SU-DHL-6 (cell line): ENCODE measurements around the gene COBL.

ENCODE experiments used
- H2AFZ ChIP-seq: fragments of 200-600 bp; sonication (generic); 2 replicates; pipeline ENCODE4 v1.6.1; 2014; ENCODE audit warnings: low read depth, mild to moderate bottlenecking, moderate library complexity, mixed read lengths, antibody characterized with exemption, low read length; ENCODE audit not compliant: severe bottlenecking
- H3F3A ChIP-seq: fragments of 200-600 bp; shearing (Covaris generic); 2 replicates; pipeline ENCODE4 v1.6.0; 2016; ENCODE audit warnings: antibody characterized with exemption, mild to moderate bottlenecking; ENCODE audit not compliant: insufficient read depth
- H3K27ac ChIP-seq: fragments of 200-600 bp; sonication (generic); 2 replicates; pipeline ENCODE4 v1.5.1; 2016; ENCODE audit warnings: low read depth, mild to moderate bottlenecking, low read length, moderate library complexity, mixed read lengths
- H3K27me3 ChIP-seq: fragments of 200-600 bp; sonication (generic), shearing (Covaris generic); 2 replicates; pipeline ENCODE4 v1.6.0; 2014; ENCODE audit warnings: mild to moderate bottlenecking, low read length
- H3K36me3 ChIP-seq: fragments of 200-600 bp; sonication (generic); 2 replicates; pipeline ENCODE4 v1.6.1; 2014; ENCODE audit warnings: mild to moderate bottlenecking, low read length, mixed read lengths
- H3K4me2 ChIP-seq: fragments of 300-600, 200-600 bp; shearing (Covaris generic), sonication (generic); 2 replicates; pipeline ENCODE4 v1.6.0; 2014; ENCODE audit warnings: low read length, low read depth, mild to moderate bottlenecking; ENCODE audit not compliant: poor library complexity, severe bottlenecking
- H3K4me3 ChIP-seq: fragments of 200-600 bp; sonication (generic); 2 replicates; pipeline ENCODE4 v1.5.1; 2014; ENCODE audit warnings: antibody characterized with exemption, low read length, mild to moderate bottlenecking, mixed read lengths; ENCODE audit not compliant: insufficient read depth, poor library complexity, severe bottlenecking
- H3K79me2 ChIP-seq: fragments of 200-600 bp; sonication (generic); 2 replicates; pipeline ENCODE4 v1.6.1; 2014; ENCODE audit warnings: mild to moderate bottlenecking, low read length, moderate library complexity; ENCODE audit not compliant: insufficient read depth
- H3K9ac ChIP-seq: fragments of 200-600 bp; sonication (generic); 2 replicates; pipeline ENCODE4 v1.7.0; 2014; ENCODE audit warnings: mild to moderate bottlenecking, low read length
- H3K9me2 ChIP-seq: fragments of 200-600 bp; sonication (generic); replicated peaks from 2 replicates; pipeline ENCODE4 v1.6.1; 2014; ENCODE audit warnings: low read length; ENCODE audit not compliant: insufficient read depth
- H3K9me3 ChIP-seq: fragments of 200-600 bp; sonication (generic); 2 replicates; pipeline ENCODE4 v1.6.1; 2014; ENCODE audit warnings: low read length, mixed read lengths; ENCODE audit not compliant: insufficient read depth
- H4K20me1 ChIP-seq: fragments of 200-600 bp; sonication (generic); 2 replicates; pipeline ENCODE4 v1.6.1; 2014; ENCODE audit warnings: low read depth, mild to moderate bottlenecking, antibody characterized with exemption, low read length, moderate library complexity, mixed read lengths
- EZH2phosphoT487 ChIP-seq: fragments of 200-600 bp; sonication (generic), shearing (Covaris generic); conservative IDR thresholded peaks from 2 replicates; pipeline ENCODE4 v1.6.1; 2018; ENCODE audit warnings: mild to moderate bottlenecking, antibody characterized with exemption, low read length, moderate library complexity, mixed read lengths
- TF ChIP-seq, protein P1 (sequence below): fragments of 200-600 bp; sonication (generic); IDR thresholded peaks from one replicate; pipeline ENCODE4 v1.5.1; 2017; ENCODE audit warnings: antibody characterized with exemption, mild to moderate bottlenecking, low read length, moderate library complexity; ENCODE audit not compliant: insufficient read depth, poor library complexity, severe bottlenecking

COBL gene

DNA sequence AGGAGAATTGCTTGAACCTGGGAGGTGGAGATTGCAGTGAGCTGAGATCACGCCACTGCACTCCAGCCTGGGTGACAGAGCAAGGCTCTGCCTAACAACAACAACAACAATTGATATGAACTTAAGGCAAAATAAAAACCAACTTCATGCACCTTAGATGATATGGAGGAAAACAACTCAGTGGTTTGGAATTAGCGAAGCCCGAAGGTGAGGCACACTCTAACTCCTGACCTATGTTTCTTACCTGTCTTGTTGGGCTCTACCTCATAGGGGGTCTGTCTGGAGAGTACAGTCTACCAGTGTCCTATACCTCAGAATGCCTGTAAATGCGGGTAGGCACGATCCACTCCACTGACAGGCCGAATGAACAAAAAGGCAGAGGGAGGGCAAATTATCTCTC lies 24.3 kb upstream of the COBL start:
- H3K9ac ChIP-seq, result no peak overlapping the region
- no peak overlapping the region for H2AFZ ChIP-seq
- H3K9me3 ChIP-seq, result no peaks in the 10 kb centered on the region
- no peaks in the 10 kb centered on the region for H3K79me2 ChIP-seq
- TF ChIP-seq, protein P1, sequence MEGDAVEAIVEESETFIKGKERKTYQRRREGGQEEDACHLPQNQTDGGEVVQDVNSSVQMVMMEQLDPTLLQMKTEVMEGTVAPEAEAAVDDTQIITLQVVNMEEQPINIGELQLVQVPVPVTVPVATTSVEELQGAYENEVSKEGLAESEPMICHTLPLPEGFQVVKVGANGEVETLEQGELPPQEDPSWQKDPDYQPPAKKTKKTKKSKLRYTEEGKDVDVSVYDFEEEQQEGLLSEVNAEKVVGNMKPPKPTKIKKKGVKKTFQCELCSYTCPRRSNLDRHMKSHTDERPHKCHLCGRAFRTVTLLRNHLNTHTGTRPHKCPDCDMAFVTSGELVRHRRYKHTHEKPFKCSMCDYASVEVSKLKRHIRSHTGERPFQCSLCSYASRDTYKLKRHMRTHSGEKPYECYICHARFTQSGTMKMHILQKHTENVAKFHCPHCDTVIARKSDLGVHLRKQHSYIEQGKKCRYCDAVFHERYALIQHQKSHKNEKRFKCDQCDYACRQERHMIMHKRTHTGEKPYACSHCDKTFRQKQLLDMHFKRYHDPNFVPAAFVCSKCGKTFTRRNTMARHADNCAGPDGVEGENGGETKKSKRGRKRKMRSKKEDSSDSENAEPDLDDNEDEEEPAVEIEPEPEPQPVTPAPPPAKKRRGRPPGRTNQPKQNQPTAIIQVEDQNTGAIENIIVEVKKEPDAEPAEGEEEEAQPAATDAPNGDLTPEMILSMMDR, result no peak
- TF ChIP-seq EZH2phosphoT487, result no peak
- no peaks in the 10 kb centered on the region for H3F3A ChIP-seq
- H3K36me3 ChIP-seq, result no peaks in the 10 kb centered on the region
- no peak overlapping the region for H3K4me3 ChIP-seq
- no peak overlapping the region for H3K4me2 ChIP-seq
- H3K9me2 ChIP-seq, result no peaks in the 10 kb centered on the region
- no peak overlapping the region for H3K27ac ChIP-seq
- no peaks in the 10 kb centered on the region for H3K27me3 ChIP-seq
- no peaks in the 10 kb centered on the region for H4K20me1 ChIP-seq

DNA sequence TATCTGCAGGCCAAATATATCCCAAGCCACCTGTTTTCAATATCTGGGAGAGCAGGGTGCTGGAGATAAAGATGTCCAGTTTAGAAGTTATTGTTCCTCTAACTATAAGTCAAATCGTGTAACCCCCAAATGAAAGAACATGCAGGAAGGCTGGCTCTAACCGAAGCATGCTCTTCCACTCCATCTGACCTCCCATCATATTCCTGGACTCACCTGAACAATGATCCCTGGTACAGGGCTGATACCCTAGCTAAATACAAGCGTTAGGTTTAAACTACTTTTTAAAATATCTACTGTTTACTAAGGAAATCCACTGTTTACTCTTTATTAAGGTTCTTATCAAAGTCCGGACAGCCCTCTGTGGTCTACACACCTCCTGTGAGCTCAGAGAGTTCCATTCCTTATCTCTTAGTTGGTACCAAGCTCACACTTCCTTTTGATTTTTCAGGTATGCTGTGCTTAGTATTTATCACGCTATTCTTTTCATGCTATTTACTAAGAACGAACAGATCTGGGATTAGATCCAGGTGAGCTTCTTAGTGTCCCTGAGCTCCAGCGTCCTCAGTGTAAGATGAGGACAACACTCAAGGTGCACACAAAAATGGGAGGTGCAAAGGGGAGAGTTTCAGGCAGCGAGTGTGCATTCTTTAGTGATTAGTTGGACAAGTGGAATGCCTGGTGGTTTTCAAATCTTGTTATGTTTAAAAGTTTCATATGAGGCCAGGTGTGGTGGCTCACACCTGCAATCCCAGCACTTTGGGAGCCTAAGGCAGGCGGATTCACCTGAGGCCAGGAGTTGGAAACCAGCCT lies 23.6 kb upstream of the COBL start:
- Histone ChIP-seq H3K36me3 (no peaks in the 10 kb centered on the region), H3K4me2 (no peak overlapping the region), H2AFZ (no peak overlapping the region), H3F3A (no peaks in the 10 kb centered on the region), H3K79me2 (no peaks in the 10 kb centered on the region), H3K9me3 (no peaks in the 10 kb centered on the region), H3K27me3 (no peaks in the 10 kb centered on the region), H3K9ac (no peak overlapping the region), H3K4me3 (no peak overlapping the region), H4K20me1 (no peaks in the 10 kb centered on the region), H3K9me2 (no peaks in the 10 kb centered on the region), H3K27ac (no peak overlapping the region)
- TF ChIP-seq, protein P1, result no peak
- TF ChIP-seq EZH2phosphoT487, result no peak

DNA sequence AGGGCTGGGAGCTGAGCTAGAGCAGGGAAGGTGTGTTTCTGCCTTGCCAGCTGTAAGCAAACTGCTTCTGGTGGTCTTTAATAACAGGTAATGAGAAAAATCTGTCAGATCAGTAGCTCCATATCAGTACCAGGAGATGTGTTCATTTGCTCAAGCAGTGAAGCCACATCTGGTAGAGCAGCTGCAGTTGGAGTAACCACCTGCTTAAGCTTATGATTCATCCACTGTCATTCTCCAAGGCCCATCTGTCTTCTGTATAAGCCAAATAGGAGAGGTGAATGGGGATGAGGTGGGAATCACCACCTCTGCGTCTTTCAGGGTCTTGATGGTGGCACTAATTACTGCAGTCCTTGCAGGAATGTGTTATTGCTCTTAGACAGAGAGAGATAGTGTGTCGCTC lies 18.4 kb upstream of the COBL start:
- Histone ChIP-seq H2AFZ (no peak overlapping the region), H3K36me3 (no peaks in the 10 kb centered on the region), H3K79me2 (no peaks in the 10 kb centered on the region), H3K9me3 (no peaks in the 10 kb centered on the region), H3K9ac (no peak overlapping the region), H3K9me2 (no peaks in the 10 kb centered on the region), H3K4me3 (no peak overlapping the region), H3K27ac (no peak overlapping the region), H3F3A (no peaks in the 10 kb centered on the region), H4K20me1 (no peaks in the 10 kb centered on the region), H3K4me2 (no peak overlapping the region), H3K27me3 (no peaks in the 10 kb centered on the region)
- TF ChIP-seq, protein P1, result no peak
- no peak for TF ChIP-seq EZH2phosphoT487
